Retinal pigment epithelial cell (primary cell): ENCODE data around the gene ZNF525.
"Not testable (repeated sequence)": the region's sequence is repeated elsewhere in the genome, so short reads cannot be mapped to it uniquely, and the experiment has no call there.

Experiments
- DNase-seq: peaks from one replicate; pipeline ENCODE4 v3.0.0-alpha.2; 2010; ENCODE audit warnings: low read depth
- H3K4me3 ChIP-seq: 2 replicates; pipeline ENCODE4 v1.5.1; 2011; ENCODE audit warnings: mild to moderate bottlenecking, low read length, control low read depth, moderate library complexity
- TF ChIP-seq, protein P1 (sequence below): conservative IDR thresholded peaks from 2 replicates; pipeline ENCODE4 v1.5.1; 2011; ENCODE audit warnings: low read depth, low read length, control low read depth, inconsistent platforms

Gene ZNF525

GRCh38 chr19:53365134-53365898 is at the start of gene ZNF525:
Gene ZNF525, plus strand, starts transcription at chr19:53365705. Its CDS starts 6,577 bp downstream, at chr19:53372282.
- peak; percentile 39 for DNase-seq
- peak within 1 kb of the TSS; percentile 92 for H3K4me3 ChIP-seq
- TF ChIP-seq, protein P1, sequence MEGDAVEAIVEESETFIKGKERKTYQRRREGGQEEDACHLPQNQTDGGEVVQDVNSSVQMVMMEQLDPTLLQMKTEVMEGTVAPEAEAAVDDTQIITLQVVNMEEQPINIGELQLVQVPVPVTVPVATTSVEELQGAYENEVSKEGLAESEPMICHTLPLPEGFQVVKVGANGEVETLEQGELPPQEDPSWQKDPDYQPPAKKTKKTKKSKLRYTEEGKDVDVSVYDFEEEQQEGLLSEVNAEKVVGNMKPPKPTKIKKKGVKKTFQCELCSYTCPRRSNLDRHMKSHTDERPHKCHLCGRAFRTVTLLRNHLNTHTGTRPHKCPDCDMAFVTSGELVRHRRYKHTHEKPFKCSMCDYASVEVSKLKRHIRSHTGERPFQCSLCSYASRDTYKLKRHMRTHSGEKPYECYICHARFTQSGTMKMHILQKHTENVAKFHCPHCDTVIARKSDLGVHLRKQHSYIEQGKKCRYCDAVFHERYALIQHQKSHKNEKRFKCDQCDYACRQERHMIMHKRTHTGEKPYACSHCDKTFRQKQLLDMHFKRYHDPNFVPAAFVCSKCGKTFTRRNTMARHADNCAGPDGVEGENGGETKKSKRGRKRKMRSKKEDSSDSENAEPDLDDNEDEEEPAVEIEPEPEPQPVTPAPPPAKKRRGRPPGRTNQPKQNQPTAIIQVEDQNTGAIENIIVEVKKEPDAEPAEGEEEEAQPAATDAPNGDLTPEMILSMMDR = peak; percentile 27

GRCh38 chr19:53328967-53329366 is 36.5 kb upstream of the ZNF525 start:
- no peak overlapping the region for H3K4me3 ChIP-seq
- TF ChIP-seq, protein P1 = no peak
- no peak for DNase-seq

DNA sequence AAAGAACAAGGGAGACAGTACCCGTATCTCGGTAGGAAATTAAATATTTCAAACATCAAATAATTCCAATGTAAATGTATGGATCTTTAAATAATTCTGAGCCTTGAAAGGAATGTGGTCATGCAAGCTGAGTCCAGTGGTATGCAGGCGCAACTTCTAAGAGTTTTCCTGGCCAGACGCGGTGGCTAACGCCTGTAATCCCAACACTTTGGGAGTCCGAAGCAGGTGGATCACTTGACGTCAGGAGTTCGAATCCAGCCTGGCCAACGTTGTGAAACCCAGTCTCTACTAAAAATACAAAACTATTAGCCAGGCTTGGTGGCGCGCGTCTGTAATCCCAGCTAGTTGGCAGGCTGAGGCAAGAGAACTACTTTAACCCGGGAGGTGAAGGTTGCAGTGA is 33.0 kb upstream of the ZNF525 start:
- H3K4me3 ChIP-seq = peak overlapping the region; percentile 98

DNA sequence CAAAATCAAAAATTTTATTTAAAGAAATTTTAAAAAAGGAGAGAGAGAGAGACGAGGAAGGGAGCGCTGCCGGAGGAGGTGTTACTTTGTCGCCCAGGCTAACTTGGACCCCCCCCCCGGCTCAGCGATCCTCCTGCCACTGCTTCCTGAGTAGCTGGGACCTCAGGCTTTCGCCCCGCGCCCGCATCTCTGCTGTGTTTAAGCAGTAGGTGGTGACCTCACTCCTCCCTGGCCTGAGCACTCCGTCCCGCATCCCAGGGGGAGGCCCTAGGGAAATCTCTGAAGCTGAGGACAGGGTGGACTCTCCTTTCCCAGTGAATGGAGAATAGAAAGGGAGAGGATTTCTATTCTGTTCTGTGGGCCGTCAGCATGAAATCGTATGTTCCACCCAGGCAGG is 32.4 kb upstream of the ZNF525 start:
- TF ChIP-seq, protein P1 = no peak
- peak overlapping the region; percentile 98 for H3K4me3 ChIP-seq
- no peak for DNase-seq

More for the DNA sequence above, 33.0 kb upstream of the ZNF525 start:
- TF ChIP-seq, protein P1 = no peak
- DNase-seq = no peak

DNA sequence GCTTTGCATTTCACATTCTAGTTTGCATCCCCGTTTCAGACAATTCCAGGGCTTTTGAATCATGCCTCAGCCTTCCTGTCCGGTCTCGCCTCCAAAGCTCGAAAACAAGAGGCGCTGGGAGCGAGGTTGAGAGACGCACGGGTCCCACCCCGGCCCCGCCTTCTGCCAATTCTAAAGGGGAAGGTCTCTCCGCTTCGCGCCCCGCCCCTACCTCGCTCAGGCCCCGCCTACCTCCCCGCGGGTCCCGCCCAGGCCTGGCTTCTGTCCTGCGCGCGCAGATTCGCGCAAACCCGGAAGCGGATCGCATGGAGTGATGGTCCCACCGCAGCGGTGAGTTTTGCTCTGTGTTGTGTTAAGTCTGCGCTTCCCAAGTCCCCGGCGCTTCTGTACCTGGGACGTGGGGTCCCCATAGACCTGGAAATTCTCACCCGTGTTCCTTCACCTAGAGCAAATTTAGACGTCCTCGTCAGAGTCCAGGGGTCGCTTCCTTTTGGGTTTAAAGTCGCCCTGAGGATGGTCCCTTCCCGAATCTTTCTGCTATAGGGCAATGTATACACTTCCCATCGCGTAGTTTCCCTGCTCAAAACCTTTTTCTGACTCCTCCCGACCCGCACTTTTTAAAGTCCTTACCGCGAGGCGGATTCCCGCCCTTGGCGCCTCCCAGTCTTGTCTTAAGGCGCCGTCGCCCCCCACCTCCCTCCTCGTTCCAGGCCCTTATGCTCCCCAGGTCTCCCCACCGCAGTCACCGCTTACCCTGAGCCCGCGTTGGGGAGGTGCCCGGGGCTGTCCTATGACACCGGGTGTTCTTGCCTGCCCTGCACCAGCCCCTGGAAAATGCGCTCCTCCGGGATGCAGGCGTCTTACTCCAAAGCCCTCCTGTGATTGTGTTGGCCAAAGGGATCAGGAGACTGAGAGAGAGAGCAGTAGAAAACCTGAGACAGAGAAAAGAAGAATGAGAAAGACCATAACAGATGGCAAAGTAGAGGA is 31.7 kb upstream of the ZNF525 start, which contains the start of gene ZNF845:
Gene ZNF845, plus strand, starts transcription at position 287 of the 987 bp plus-strand sequence. CDS start 7,559 bp downstream, outside the sequence.
- peak; percentile 62 for DNase-seq
- peak within 1 kb of the TSS; percentile 98 for H3K4me3 ChIP-seq
- TF ChIP-seq, protein P1 = no peak

DNA sequence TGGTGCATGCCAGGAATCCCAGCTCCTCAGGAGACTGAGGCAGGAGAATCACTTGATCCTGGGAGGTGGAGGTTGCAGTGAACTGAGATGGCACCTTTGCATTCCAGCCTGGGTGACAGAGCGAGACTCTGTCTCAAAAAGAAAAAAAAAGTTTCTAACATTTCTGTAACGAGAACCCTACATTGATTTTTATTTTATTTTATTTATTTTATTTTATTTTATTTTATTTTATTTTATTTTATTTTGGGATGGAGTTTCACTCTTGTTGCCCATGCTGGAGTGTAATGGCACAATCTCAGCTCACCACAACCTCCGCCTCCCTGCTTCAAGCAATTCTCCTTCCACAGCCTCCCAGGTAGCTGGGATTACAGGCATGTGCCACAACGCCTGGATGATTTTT is 21.1 kb upstream of the ZNF525 start:
- H3K4me3 ChIP-seq, DNase-seq: not testable (repeated sequence)

DNA sequence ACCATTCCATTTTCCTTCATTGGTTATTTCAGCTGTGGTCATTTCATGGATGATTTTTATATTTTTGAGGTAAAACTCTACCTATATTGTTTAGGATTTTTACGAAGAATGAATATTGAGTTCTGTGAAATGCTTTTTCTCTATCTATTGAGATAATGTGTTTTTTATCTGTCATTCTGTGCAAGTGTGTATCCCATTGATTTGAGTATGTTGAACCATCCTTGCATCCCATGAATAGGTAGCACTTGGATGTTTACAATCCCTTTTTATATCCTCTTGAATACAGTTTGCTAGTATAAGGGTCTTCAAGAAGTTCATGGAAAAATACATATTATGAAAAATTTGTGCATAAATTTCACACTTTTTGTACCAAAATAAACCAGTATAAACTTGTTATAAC is 9.8 kb upstream of the ZNF525 start:
- no peak for DNase-seq
- TF ChIP-seq, protein P1 = no peak
- no peak overlapping the region for H3K4me3 ChIP-seq
